Activated T-cell treated with anti-CD3 and anti-CD28 coated beads, Interleukin-2, amount 50 U/mL, for 48 hours (primary cell): ENCODE data around the gene KRTAP10-7.
A peak's percentile ranks its signal among the peaks of the same experiment; 100 is the strongest.
"Not testable (repeated sequence)": the region's sequence is repeated elsewhere in the genome, so short reads cannot be mapped to it uniquely, and the experiment has no call there.

Source experiments
- DNase-seq, 2 experiments: peaks; one replicate each; pipeline ENCODE4 v3.0.0-alpha.2; 2020

Gene KRTAP10-7, protein sequence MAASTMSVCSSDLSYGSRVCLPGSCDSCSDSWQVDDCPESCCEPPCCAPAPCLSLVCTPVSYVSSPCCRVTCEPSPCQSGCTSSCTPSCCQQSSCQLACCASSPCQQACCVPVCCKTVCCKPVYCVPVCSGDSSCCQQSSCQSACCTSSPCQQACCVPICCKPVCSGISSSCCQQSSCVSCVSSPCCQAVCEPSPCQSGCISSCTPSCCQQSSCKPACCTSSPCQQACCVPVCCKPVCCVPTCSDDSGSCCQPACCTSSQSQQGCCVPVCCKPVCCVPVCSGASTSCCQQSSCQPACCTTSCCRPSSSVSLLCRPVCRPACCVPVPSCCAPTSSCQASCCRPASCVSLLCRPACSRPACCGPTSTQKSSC

GRCh38 chr21:44600118-44600978 lies at the start of gene KRTAP10-7:
KRTAP10-7 (plus strand) TSS chr21:44600597; CDS start chr21:44600622, 25 bp downstream.
- DNase-seq: not testable (repeated sequence)

- DNase-seq: peak in 1 of 2 experiments; percentile 15
Observed at GRCh38 chr21:44550807-44551206, 49.6 kb upstream of the KRTAP10-7 start.

GRCh38 chr21:44551340-44551961 lies 48.9 kb upstream of the KRTAP10-7 start, which contains the start of gene KRTAP10-2:
KRTAP10-2 (minus strand) TSS chr21:44551505; CDS start chr21:44551458, 47 bp downstream.
- no peak for DNase-seq

DNA sequence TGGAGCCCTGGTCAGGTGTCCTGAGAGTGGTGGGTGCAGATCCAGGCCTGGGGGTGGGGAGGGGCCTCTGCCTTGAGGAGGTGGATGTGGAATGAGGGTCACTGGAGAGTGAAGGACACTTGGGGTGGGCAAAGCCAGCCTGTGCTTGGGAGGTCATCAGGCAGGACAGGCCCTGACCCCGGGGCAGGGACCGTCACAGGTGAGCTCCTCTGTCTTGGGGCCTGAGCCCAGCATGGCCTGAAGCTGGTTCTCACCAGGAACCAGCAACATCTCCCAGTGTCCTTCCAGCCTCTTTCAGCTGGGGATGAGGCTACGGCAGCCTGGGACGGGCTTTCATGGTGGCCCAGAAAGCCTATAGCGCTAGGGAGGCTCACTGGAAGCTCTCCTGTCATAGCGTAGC lies 48.3 kb upstream of the KRTAP10-7 start:
- no peak for DNase-seq

- no peak for DNase-seq
Observed at GRCh38 chr21:44552681-44553080, 47.7 kb upstream of the KRTAP10-7 start.

- DNase-seq: no peak
Observed at GRCh38 chr21:44555200-44555875, 45.1 kb upstream of the KRTAP10-7 start.

DNA sequence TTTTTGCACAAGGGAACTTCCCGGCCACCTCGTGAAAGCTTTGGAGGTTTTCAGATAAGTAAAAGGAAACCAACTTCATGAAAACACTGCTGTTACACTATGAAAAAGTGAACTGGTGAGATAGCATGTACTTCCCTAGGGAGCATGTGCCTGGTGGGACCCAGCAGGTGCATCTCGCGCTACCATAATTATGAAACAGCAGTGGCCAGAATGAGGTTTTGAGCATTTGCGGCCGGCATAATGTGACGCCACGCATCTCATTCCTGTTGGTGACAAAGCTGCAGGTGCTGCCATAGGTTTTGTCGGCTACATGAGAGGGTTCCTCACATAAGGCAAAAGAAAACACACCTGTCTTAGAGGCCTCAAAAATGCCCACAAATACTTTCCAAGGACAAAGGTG lies 43.5 kb upstream of the KRTAP10-7 start:
- no peak for DNase-seq

DNA sequence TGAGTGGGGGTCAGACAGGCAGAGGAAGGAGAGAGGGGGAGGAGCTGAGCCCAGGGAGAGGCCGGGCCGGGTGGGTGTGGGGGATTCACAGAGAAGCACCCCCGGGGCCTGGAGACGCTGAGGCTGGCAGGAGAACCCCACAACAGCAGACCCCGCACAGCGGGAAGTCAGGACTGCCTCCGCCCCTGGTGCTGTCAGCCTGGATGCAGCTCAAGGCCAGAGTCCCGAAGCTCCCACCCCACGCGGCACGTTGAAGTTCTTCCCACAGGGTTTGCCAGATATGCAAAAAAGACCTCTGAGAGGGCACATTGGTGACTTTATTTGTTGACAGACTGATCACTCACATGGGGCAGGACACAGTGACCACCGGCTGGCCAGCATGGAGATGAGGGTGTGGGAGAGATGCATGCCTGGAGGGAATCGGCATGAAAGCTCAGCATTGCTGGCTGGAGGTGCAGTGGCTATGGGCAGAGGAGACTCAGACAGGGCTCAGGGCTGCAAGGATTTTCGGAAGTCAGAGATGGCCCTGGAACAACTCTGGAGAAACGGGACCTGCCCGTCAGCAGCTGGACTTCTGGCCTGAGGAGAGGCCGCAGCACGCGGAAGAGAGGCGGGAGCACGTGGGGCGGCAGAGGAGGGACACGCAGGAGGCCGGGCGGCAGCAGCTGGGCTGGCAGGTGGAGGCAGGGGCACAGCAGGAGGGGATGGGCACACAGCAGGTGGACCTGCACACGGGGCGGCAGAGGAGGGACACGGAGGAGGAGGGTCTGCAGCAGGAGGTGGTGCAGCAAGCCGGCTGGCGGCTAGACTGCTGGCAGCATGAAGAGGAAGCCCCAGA lies 42.7 kb upstream of the KRTAP10-7 start:
- no peak for DNase-seq

GRCh38 chr21:44558329-44558675 lies 42.1 kb upstream of the KRTAP10-7 start:
- DNase-seq: not testable (repeated sequence)

DNA sequence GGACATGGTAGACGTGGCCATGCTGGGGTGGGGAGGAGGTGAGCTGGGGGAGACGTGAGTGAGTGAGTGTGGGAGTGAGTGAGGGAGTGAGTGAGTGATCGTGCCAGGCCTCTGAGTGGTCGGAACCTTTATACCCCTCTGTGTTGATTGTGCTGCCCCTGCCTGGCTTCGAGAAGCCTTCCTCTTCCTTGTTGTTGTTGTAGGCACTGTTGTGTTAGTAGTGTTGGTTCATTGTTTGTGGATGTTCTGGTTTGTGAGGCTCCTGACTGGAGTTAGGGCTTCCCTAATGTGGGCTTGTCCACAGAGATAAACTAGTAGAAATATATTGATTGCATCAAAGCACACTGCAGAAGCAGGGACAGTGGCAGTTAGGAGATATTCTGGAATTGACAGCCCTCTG lies 41.7 kb upstream of the KRTAP10-7 start, which contains the start of gene KRTAP10-3:
Gene KRTAP10-3, minus strand, starts transcription at position 101 of the 400 bp plus-strand sequence. Its CDS starts 80 bp downstream, at position 21.
- no peak for DNase-seq

DNA sequence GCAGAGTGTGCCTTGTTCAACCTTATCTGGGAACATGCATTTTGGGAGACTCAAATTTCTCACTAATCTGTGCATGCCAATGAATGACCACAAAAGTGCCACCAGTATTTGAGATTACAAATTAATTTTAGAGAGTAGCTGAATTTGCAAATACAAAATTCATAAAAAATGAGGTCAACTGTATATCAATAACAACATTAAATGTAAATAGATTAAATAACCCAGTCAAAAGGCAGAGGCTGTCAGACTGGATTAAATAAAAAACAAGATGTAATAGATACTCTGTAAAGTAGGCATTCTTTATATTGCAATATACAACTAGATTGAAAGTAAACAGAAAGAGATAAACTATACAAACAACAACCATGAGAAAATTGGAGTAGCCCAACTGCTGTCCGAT lies 36.3 kb upstream of the KRTAP10-7 start:
- no peak for DNase-seq

- DNase-seq: no peak
Observed at GRCh38 chr21:44564886-44565598, 35.4 kb upstream of the KRTAP10-7 start.

DNA sequence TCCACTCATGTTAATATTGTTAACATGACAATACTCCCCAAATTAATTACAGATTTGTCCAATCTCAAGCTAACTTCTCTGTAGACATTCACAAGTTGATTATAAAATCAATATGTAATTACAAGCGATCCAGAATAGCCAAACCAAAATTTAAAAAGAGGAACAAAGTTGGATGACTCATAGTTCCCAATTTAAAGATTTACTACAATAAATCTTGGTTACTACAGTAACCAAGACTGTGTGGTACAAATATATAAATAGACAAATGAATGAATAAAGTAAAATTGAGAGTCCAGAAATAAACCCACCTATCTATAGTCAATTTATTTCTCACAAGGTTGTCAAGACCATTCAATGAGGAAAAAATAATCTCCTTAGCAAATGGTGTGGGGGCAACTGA lies 34.0 kb upstream of the KRTAP10-7 start:
- DNase-seq: no peak

DNA sequence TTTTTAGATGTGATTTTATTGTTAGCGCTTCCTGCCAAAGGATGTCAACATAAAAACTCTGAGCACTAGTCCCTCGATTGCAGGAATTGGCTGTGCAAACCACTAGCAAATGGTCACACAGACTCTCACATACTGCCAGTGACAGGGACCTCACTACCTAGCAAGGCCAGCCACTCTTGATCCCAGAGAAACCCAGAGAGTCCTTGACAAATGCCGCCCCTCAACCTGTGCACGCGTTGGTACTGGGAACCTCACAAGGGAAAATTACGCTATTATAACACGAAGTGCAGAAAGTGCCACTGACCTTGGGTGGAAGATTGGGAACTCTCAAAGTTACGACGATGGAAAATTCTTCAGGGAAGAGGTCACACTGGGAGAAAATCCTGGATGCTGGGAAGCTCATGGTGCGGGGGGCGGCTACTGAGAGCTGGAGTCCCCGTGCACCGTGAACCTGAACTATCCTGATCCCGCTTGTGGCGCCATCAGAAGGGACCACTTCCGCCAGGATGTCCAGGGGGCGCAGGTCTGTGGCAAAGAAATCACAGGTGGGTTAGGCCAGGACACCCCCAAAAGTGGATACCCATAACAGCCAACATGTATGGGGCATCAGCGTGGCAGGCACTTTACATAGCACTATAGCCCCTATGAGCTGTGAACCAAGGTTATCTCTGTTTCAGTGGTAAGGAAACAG lies 32.8 kb upstream of the KRTAP10-7 start:
- no peak for DNase-seq

DNA sequence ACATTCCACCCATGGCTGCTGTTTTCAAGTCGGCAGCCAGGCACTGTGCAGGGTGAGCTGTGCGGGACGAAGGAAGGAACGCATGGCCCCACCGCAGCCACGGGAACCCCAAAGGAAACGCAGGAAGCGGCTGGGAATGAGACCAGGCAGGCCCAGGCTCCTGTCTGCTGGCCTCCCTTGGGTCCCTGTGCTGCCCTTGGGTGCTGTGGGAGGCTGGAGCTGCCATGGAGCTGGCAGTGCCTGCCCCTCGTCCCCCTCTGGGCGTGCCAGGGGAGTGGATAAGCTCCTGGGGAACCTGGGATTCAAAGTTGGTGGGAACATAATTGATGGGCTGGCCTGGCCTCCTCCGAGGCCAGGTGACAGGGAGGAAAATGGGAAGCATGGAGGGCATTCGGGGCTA lies 32.1 kb upstream of the KRTAP10-7 start:
- DNase-seq: no peak

DNA sequence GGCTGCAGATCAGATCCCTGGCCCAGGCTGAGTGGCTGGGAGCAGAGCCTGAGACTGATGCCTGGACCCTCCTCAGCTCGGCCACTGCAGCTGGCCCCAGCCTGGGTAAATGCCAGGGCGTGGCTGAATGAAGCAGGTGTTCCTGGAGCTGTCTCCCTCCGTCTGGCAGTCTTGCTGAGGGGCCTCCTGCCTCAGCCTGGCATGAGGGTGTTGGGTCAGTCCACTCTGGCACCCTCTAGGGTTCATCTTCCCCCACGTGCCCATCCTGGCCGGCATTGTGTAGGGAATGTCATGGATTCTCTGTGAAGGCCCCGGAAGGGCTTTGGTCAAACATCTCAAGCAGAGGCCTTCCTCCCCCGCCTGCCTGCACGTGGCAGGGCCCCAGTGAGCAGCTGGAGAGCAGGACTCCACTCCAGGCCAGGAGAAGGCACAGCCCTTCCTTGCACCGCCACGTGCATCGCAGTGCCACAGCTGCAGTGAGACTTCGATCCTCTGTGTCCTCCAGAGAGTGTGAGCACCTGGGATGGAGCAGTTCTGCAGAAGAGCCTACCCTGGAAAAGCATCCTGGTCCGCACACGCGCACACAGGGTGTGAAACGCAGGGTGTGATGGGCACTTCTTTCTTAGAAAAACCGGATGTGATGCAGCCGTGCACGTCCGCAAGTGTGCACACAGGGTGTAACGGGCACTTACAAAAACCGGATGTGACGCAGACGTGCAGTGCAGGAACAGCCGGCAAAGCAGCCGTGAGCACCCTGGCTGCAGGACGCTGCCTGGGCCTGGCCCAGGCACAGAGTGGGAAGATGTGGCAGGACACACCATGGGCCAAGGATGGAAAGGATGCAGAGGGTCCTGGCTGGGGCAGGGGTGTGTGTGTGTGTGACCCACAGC lies 31.5 kb upstream of the KRTAP10-7 start:
- DNase-seq: no peak

GRCh38 chr21:44569861-44570517 lies 30.4 kb upstream of the KRTAP10-7 start:
- DNase-seq: no peak

DNA sequence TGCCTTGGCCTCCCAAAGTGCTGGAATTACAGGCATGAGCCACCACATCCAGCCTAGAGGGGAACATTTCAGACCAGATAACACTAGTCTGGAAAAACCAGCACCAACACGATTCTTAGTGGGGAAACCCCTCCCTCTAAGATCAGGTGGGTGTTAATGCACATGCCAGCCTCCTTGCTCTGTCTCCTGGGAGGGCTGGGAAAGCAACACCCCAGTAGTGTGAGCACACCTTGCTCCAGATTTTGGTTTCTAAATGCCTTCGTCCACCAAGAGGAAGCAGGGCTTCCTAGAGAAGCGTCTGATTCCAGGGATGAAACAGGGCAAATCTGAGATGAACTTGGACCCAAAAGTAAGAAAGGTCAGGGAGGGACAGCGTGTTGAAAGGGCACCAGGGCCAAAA lies 29.1 kb upstream of the KRTAP10-7 start:
- no peak for DNase-seq
